HepG2 (cell line): ENCODE results near the gene LARP1B. TPM values are rescaled to one million over a fixed set of nuclear protein-coding genes. Genes with fewer than 3 reads are reported as not detected.
A peak's percentile ranks its signal among the peaks of the same experiment; 100 is the strongest.

Experiments
- EED ChIP-seq: sonication (generic); formaldehyde crosslinking; IDR thresholded peaks from 2 replicates; pipeline ENCODE4 v1.5.0; 2020; ENCODE audit warnings: mild to moderate bottlenecking, missing genetic modification reagents
- ELF3 ChIP-seq: IDR thresholded peaks from 2 replicates; pipeline ENCODE4 v1.6.1; 2016; ENCODE audit warnings: missing genetic modification reagents, missing compliant biosample characterization
- FOXA3 ChIP-seq: IDR thresholded peaks from 2 replicates; pipeline ENCODE4 v1.6.1; 2016; ENCODE audit warnings: missing genetic modification reagents, missing compliant biosample characterization
- GABPB1 ChIP-seq: IDR thresholded peaks from 2 replicates; pipeline ENCODE4 v1.6.1; 2016; ENCODE audit warnings: mild to moderate bottlenecking, missing genetic modification reagents, moderate library complexity, missing compliant biosample characterization
- GTF2F1 ChIP-seq: fragments of 150-350 bp; IDR thresholded peaks from 2 replicates; pipeline ENCODE4 v1.6.1; 2014; ENCODE audit warnings: low read length
- HES4 ChIP-seq: sonication (generic); formaldehyde crosslinking; IDR thresholded peaks from 2 replicates; pipeline ENCODE4 v1.9.0; 2021; ENCODE audit warnings: mild to moderate bottlenecking, missing genetic modification reagents, borderline replicate concordance
- HMG20B ChIP-seq: conservative IDR thresholded peaks from 2 replicates; pipeline ENCODE4 v1.6.1; 2016; ENCODE audit warnings: missing genetic modification reagents, missing compliant biosample characterization
- NCOA1 ChIP-seq: sonication (generic); formaldehyde crosslinking; IDR thresholded peaks from 2 replicates; pipeline ENCODE4 v1.9.0; 2021; ENCODE audit warnings: missing genetic modification reagents
- NRL ChIP-seq: sonication (generic); formaldehyde crosslinking; IDR thresholded peaks from 2 replicates; pipeline ENCODE4 v1.5.0; 2020; ENCODE audit warnings: missing genetic modification reagents, mild to moderate bottlenecking, moderate library complexity, borderline replicate concordance
- PRMT3 ChIP-seq: sonication (generic); formaldehyde crosslinking; IDR thresholded peaks from 2 replicates; pipeline ENCODE4 v1.8.1; 2022; ENCODE audit warnings: low read depth, mild to moderate bottlenecking, moderate library complexity, missing genetic modification reagents, borderline replicate concordance
- RAD21 ChIP-seq: fragments of 450-650 bp; formaldehyde crosslinking; IDR thresholded peaks from 2 replicates; pipeline ENCODE4 v1.5.0; 2020; ENCODE audit warnings: mild to moderate bottlenecking
- SNAI1 ChIP-seq: sonication (generic); formaldehyde crosslinking; IDR thresholded peaks from 2 replicates; pipeline ENCODE4 v1.5.0; 2020; ENCODE audit warnings: mild to moderate bottlenecking, missing genetic modification reagents, borderline replicate concordance
- SOX5 ChIP-seq: IDR thresholded peaks from 2 replicates; pipeline ENCODE4 v1.6.1; 2016; ENCODE audit warnings: borderline replicate concordance
- SP1 ChIP-seq, 2 experiments: fragments of 450-650 bp in 1 of 2; sonication (generic) in 1 of 2; formaldehyde crosslinking in 1 of 2; IDR thresholded peaks; 2 replicates each; pipeline versions ENCODE4 v1.4.0 to v1.6.1; 2016 to 2020; ENCODE audit warnings: missing genetic modification reagents in 1 of 2
- TAF1 ChIP-seq: sonication (generic); formaldehyde crosslinking; IDR thresholded peaks from 2 replicates; pipeline ENCODE4 v1.4.0; 2020; ENCODE audit warnings: missing genetic modification reagents
- TFDP1 ChIP-seq: IDR thresholded peaks from 2 replicates; pipeline ENCODE4 v1.6.1; 2016; ENCODE audit warnings: missing compliant biosample characterization, missing genetic modification reagents, borderline replicate concordance
- WIZ ChIP-seq: sonication (generic); formaldehyde crosslinking; IDR thresholded peaks from 2 replicates; pipeline ENCODE4 v1.5.1; 2020; ENCODE audit warnings: mild to moderate bottlenecking, missing genetic modification reagents
- ZBTB26 ChIP-seq: IDR thresholded peaks from 2 replicates; pipeline ENCODE4 v1.6.1; 2016; ENCODE audit warnings: missing compliant biosample characterization, missing genetic modification reagents, borderline replicate concordance
- ZNF142 ChIP-seq: sonication (generic); formaldehyde crosslinking; IDR thresholded peaks from 2 replicates; pipeline ENCODE4 v1.4.0; 2020; ENCODE audit warnings: missing genetic modification reagents
- ZNF607 ChIP-seq: sonication (generic); formaldehyde crosslinking; IDR thresholded peaks from 2 replicates; pipeline ENCODE4 v1.5.1; 2020; ENCODE audit warnings: missing genetic modification reagents, mild to moderate bottlenecking, borderline replicate concordance
- ZNF891 ChIP-seq: sonication (generic); formaldehyde crosslinking; IDR thresholded peaks from 2 replicates; pipeline ENCODE4 v1.5.0; 2020; ENCODE audit warnings: mild to moderate bottlenecking, missing genetic modification reagents
- polyA plus RNA-seq, 8 experiments: library from polyadenylated mRNA; depleted of rRNA in 3 of 8; stranded (reverse) in 7 of 8; unstranded in 1 of 8; fragments of >200 nt; fragmentation: Illumina TruSeq in 4 of 8; extraction: Trizol in 4 of 8; gene quantifications; 2 replicates each; pipeline versions ENCODE4 v1.2.1 to v1.2.3, GENCODE V29; 2011 to 2016; ENCODE audit warnings: low read depth in 4 of 8, missing spikeins in 1 of 8, mixed read lengths in 1 of 8; ENCODE audit not compliant: insufficient read depth in 1 of 8
- total RNA-seq, 5 experiments: library from RNA; depleted of rRNA; stranded (reverse); fragments of >200 nt; fragmentation: Illumina TruSeq; extraction: Trizol; gene quantifications; 2 replicates each; pipeline ENCODE4 v1.2.3, GENCODE V29; 2016; ENCODE audit warnings: low read depth in 1 of 5

LARP1B gene
- total and polyA plus RNA-seq, 2 of the 13 experiments (the other 11 are each of a cell fraction or from before 2014, with no cell fraction given), result 19.2 to 52.7 TPM

GRCh38 chr4:128060699-128061565, at the start of gene LARP1B (continued):
- TF ChIP-seq ZNF142 (CRISPR knock-in tag) (peak; percentile 99), SP1 (IDR thresholded peaks at IDR 0.05) (no peak), SP1 (CRISPR knock-in tag; IDR thresholded peaks at IDR 0.05) (peak; percentile 57; the same call in 1 of the 2 replicates), TAF1 (CRISPR knock-in tag) (peak; percentile 88), HES4 (CRISPR knock-in tag) (peak; percentile 89), HMG20B (CRISPR knock-in tag) (no peak), PRMT3 (CRISPR knock-in tag) (peak; percentile 89; the same call in 1 of the 2 replicates), ZNF607 (CRISPR knock-in tag) (0 out of 2 replicates have a peak, but pooled peaks have one; percentile 29), ELF3 (peak; percentile 55; the same call in 1 of the 2 replicates), GTF2F1 (peak; percentile 11; the same call in 1 of the 2 replicates), EED (CRISPR knock-in tag) (peak; percentile 75), GABPB1 (CRISPR knock-in tag) (peak; percentile 72; the same call in 1 of the 2 replicates), NRL (CRISPR knock-in tag) (no peak), TFDP1 (CRISPR knock-in tag) (peak; percentile 65; the same call in 1 of the 2 replicates), FOXA3 (0 out of 2 replicates have a peak, but pooled peaks have one; percentile 38), WIZ (0 out of 2 replicates have a peak, but pooled peaks have one; percentile 48), NCOA1 (CRISPR knock-in tag) (no peak), SNAI1 (CRISPR knock-in tag) (no peak; the same call in 1 of the 2 replicates), ZBTB26 (peak; percentile 57; the same call in 1 of the 2 replicates), SOX5 (CRISPR knock-in tag) (peak; percentile 57; the same call in 1 of the 2 replicates), ZNF891 (CRISPR knock-in tag) (peak; percentile 80; the same call in 1 of the 2 replicates), RAD21 (CRISPR knock-in tag) (peak; percentile 77; the same call in 1 of the 2 replicates)
